Osteoblast (primary cell): ENCODE data around the gene ACER3. TPM values are rescaled to one million over a fixed set of nuclear protein-coding genes. Genes with fewer than 3 reads are reported as not detected.

Experiments used
- DNase-seq: peaks from one replicate; pipeline ENCODE4 v3.0.0; 2011; ENCODE audit warnings: low spot score, mixed read lengths; ENCODE audit not compliant: insufficient read length; ENCODE audit errors: missing footprints
- H2AFZ ChIP-seq: 2 replicates; pipeline ENCODE4 v1.6.0; 2011; ENCODE audit warnings: mild to moderate bottlenecking, low read length
- H3K27ac ChIP-seq: 2 replicates; pipeline ENCODE4 v1.5.1; 2011; ENCODE audit warnings: mild to moderate bottlenecking, low read depth, low read length, moderate library complexity
- H3K27me3 ChIP-seq: 2 replicates; pipeline ENCODE4 v1.6.0; 2012; ENCODE audit warnings: mild to moderate bottlenecking, control low read depth, inconsistent platforms, low read length, moderate library complexity; ENCODE audit not compliant: insufficient read depth
- H3K36me3 ChIP-seq: 2 replicates; pipeline ENCODE4 v1.5.1; 2011; ENCODE audit warnings: mild to moderate bottlenecking, low read length, control low read depth, moderate library complexity; ENCODE audit not compliant: insufficient read depth
- H3K4me1 ChIP-seq: 2 replicates; pipeline ENCODE4 v1.5.1; 2011; ENCODE audit warnings: mild to moderate bottlenecking, low read length, control low read depth, moderate library complexity; ENCODE audit not compliant: insufficient read depth
- H3K4me2 ChIP-seq: 2 replicates; pipeline ENCODE4 v1.6.0; 2011; ENCODE audit warnings: mild to moderate bottlenecking, low read length; ENCODE audit not compliant: insufficient read depth
- H3K4me3 ChIP-seq: fragments of 200-600 bp; sonication (generic); 3 replicates; pipeline ENCODE4 v1.5.1; 2012; ENCODE audit warnings: mild to moderate bottlenecking, low read length, inconsistent platforms; ENCODE audit not compliant: insufficient read depth
- H3K79me2 ChIP-seq: 2 replicates; pipeline ENCODE4 v1.6.0; 2012; ENCODE audit warnings: mild to moderate bottlenecking, low read length, control low read depth, inconsistent platforms; ENCODE audit not compliant: insufficient read depth
- H3K9me3 ChIP-seq: 2 replicates; pipeline ENCODE4 v1.5.1; 2011; ENCODE audit warnings: low read depth, low read length, control low read depth
- H4K20me1 ChIP-seq: 2 replicates; pipeline ENCODE4 v1.6.0; 2012; ENCODE audit warnings: mild to moderate bottlenecking, low read length, control low read depth; ENCODE audit not compliant: insufficient read depth
- total RNA-seq: library from RNA; depleted of rRNA; stranded (reverse); fragments of >200 nt; gene quantifications from 2 replicates; pipeline ENCODE4 v1.2.3, GENCODE V29; 2012
- TF ChIP-seq, protein P1 (sequence below): IDR thresholded peaks from 2 replicates; pipeline ENCODE4 v1.5.1; 2011; ENCODE audit warnings: mild to moderate bottlenecking, low read depth, low read length, moderate library complexity; ENCODE audit errors: extremely low read depth

ACER3 gene
- total RNA-seq, 1 donor = 9.8 TPM

DNA sequence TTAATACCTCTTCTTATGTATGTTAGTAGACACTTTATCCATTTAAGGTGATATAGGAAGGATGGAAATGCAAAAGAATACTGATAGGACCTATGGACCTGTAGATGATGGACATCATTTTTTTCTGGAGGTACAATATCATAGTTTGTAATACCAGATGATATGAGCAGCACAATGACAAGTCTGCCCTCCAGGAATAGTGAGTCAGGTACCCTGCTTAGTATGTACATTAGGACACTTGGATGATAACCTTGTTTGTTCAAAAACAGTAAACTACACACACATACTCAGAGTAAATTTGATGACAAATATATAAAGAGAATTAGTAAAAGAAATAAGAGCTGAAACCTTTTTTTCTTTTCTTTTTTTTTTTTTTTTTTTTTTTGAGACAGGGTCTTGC is 114.8 kb downstream of the ACER3 start:
- DNase-seq = no peak
- no peaks in the 10 kb centered on the region for H3K27me3 ChIP-seq
- no peaks in the 10 kb centered on the region for H3K36me3 ChIP-seq
- H2AFZ ChIP-seq = no peak overlapping the region
- H3K79me2 ChIP-seq = no peaks in the 10 kb centered on the region
- no peak overlapping the region for H3K4me2 ChIP-seq
- H3K4me1 ChIP-seq = no peaks in the 10 kb centered on the region
- H4K20me1 ChIP-seq = no peaks in the 10 kb centered on the region
- TF ChIP-seq, protein P1, sequence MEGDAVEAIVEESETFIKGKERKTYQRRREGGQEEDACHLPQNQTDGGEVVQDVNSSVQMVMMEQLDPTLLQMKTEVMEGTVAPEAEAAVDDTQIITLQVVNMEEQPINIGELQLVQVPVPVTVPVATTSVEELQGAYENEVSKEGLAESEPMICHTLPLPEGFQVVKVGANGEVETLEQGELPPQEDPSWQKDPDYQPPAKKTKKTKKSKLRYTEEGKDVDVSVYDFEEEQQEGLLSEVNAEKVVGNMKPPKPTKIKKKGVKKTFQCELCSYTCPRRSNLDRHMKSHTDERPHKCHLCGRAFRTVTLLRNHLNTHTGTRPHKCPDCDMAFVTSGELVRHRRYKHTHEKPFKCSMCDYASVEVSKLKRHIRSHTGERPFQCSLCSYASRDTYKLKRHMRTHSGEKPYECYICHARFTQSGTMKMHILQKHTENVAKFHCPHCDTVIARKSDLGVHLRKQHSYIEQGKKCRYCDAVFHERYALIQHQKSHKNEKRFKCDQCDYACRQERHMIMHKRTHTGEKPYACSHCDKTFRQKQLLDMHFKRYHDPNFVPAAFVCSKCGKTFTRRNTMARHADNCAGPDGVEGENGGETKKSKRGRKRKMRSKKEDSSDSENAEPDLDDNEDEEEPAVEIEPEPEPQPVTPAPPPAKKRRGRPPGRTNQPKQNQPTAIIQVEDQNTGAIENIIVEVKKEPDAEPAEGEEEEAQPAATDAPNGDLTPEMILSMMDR = no peak
- H3K9me3 ChIP-seq = peaks cover 2% of the 10 kb centered on the region
- no peak overlapping the region for H3K4me3 ChIP-seq
- no peak overlapping the region for H3K27ac ChIP-seq

DNA sequence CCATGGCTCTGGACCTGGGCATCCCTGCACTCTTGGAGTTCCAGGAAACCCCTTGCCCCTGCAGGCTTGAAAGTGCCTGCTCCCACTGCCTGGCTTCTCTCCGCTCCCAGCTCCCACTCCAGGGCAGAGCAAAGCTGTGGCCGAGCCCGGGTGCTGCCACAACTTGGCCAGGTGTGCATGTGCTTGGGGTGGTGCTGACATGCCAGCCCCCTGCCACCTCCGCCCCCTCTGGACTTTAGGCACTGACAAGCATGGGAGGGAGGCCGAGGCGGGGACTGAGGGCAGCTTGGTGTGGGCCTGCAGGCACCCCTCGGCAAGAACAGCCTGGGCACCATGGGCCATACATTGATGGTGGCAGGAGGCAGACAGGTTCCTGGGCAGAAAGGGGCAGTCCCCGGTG is 117.1 kb downstream of the ACER3 start:
- peaks cover 2% of the 10 kb centered on the region for H3K9me3 ChIP-seq
- no peaks in the 10 kb centered on the region for H3K4me1 ChIP-seq
- H4K20me1 ChIP-seq = no peaks in the 10 kb centered on the region
- H2AFZ ChIP-seq = no peak overlapping the region
- H3K79me2 ChIP-seq = no peaks in the 10 kb centered on the region
- no peaks in the 10 kb centered on the region for H3K27me3 ChIP-seq
- TF ChIP-seq, protein P1 = no peak
- H3K4me3 ChIP-seq = no peak overlapping the region
- no peak overlapping the region for H3K4me2 ChIP-seq
- no peak overlapping the region for H3K27ac ChIP-seq
- no peak for DNase-seq
- H3K36me3 ChIP-seq = no peaks in the 10 kb centered on the region

DNA sequence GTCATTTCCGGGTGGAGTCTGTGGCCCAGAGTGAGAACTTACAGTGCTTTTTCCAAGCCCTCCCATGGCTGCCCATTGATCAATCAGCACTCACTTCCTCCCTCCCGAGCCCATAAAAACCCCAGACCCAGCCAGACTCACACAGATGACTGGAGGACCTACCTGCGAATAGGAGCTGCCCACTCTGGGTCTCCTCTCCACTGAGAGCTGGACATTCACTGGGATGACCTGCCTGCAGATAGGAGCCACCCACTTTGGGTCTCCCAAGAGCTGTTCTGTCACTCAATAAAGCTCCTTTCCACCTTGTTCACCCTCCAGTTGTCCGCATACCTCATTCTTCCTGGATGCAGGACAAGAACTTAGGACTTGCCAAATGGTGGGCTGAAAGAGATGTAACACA is 117.5 kb downstream of the ACER3 start:
- H3K4me3 ChIP-seq = no peak overlapping the region
- H3K27ac ChIP-seq = no peak overlapping the region
- H3K4me1 ChIP-seq = no peaks in the 10 kb centered on the region
- H3K79me2 ChIP-seq = no peaks in the 10 kb centered on the region
- no peak for DNase-seq
- no peak overlapping the region for H3K4me2 ChIP-seq
- H3K9me3 ChIP-seq = peaks cover 2% of the 10 kb centered on the region
- TF ChIP-seq, protein P1 = no peak
- H2AFZ ChIP-seq = no peak overlapping the region
- H3K36me3 ChIP-seq = no peaks in the 10 kb centered on the region
- H4K20me1 ChIP-seq = no peaks in the 10 kb centered on the region
- no peaks in the 10 kb centered on the region for H3K27me3 ChIP-seq

DNA sequence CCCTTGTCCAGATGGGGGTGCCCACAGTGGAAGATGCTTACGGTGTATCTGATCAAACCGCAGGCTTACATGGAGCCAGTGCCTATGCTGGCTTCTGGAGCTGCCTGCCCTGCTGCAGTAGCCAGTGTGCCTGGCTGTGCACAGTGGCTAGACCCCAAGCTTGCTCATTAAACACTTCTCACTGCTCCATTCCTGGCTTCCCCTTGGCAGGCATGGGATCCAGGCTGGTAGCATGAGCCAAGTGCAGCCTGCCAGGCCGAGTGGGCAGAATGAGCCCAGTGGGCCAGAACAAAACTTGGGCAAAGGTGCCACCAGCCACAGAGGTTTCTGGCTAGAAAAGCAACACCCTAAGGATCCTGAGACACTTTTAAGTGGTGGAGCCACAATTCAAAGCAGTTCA is 118.1 kb downstream of the ACER3 start:
- Histone ChIP-seq H3K27me3 (no peaks in the 10 kb centered on the region), H3K9me3 (peaks cover 2% of the 10 kb centered on the region), H2AFZ (no peak overlapping the region), H3K36me3 (no peaks in the 10 kb centered on the region), H4K20me1 (no peaks in the 10 kb centered on the region), H3K4me3 (no peak overlapping the region), H3K4me1 (no peaks in the 10 kb centered on the region), H3K4me2 (no peak overlapping the region), H3K79me2 (no peaks in the 10 kb centered on the region), H3K27ac (no peak overlapping the region)
- TF ChIP-seq, protein P1 = no peak
- DNase-seq = no peak
